Amygdala (tissue), 56 donors: ENCODE results near the gene EXOC3L2.

Experiments
- DNase-seq, 56 donors: peaks; one replicate each; lab custom pipeline; 2025; lab: John Stamatoyannopoulos, UW

The EXOC3L2 gene

DNA sequence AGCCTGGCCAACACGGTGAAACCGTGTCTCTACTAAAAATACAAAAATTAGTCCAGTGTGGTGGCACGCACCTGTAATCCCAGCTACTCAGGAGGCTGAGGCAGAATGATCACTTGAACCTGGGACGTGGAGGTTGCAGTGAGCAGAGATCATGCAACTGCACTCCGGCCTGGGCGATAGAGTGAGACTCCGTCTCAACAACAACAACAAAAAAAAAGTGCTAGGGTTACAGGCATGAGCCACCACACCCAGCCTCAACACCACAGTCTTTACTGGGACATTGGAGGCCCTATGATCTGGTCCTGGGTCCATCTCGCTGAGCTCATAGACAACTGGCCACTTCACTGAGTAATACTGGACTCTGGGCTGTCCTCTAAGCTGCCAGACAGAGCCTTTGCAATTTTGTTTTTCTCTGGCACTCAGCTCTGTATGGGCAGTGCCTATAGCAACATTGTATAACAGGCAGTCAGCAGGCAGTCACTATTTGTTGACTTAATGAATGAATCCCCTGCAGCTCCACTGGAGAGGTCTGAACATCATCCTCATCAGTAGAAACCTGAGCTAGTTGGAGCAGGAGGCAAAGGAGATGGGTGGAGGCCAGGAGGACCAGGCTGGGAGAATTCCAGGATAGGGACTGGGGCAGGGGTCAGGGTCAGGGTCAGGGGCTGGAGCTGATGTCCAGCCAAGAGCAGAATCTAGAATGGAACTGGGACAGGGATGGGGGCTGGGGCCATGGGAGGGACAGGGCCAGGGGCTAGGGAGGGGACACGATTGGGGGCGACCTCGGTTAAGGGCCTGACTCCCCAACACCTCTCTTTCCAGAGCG, 58.5 kb downstream of the EXOC3L2 start:
- DNase-seq = no peak

DNA sequence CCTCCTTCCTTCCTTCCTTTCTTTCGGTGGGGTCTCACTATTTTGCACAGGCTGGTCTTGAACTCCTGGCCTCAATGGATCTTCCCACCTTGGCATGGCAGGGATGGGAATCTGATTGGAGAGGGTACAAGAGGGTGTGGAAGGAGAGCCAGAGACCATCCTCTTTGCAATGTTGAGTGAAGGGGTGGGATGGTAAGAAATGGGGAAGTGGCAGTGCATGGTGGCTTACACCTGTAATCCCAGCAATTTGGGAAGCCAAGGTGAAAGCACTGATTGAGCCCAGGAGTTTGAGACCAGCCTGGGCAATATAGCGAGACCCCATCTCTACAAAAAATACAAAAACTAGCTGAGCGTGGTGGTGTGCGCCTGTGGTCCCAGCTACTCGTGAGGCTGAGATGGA, 61.1 kb downstream of the EXOC3L2 start:
- no peak for DNase-seq

DNA sequence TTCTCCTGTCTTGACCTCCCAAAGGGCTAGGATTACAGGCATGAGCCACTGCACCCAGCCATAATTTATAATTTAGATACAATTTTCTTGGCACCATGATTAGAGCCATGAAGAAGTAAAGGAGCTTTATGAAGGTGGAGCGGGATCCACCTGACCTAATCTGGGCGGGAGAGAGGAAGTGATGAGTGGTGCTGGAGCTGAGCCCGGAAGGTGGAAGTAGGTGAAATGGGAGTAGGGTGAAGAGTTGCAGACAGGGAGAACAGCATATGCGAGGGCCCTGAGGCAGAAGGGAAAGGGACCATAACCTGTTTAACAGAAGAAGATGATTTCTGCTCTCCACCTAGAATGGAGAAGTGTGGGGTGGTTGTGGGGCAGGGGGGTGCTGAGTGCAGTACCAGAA, 62.4 kb downstream of the EXOC3L2 start:
- no peak for DNase-seq

DNA sequence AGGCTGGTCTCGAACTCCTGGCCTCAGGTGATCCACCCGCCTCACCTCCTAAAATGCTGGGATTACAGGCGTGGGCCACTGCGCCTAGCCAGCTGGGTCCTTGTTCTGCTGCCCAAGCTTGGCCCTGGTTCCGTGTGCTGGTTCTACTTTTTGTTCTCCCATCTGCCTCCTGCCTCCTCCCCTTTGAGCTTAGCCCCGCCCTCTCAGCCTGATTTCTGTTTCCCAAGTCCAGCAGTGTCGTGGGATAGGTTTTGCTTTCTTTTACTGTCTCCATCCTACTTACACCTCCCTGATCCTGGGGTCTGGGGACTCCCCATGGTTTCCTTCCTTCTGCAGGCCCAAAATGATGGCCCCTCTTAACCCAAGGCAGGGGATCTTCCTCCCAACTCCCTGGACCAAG, 64.3 kb downstream of the EXOC3L2 start:
- DNase-seq = no peak

DNA sequence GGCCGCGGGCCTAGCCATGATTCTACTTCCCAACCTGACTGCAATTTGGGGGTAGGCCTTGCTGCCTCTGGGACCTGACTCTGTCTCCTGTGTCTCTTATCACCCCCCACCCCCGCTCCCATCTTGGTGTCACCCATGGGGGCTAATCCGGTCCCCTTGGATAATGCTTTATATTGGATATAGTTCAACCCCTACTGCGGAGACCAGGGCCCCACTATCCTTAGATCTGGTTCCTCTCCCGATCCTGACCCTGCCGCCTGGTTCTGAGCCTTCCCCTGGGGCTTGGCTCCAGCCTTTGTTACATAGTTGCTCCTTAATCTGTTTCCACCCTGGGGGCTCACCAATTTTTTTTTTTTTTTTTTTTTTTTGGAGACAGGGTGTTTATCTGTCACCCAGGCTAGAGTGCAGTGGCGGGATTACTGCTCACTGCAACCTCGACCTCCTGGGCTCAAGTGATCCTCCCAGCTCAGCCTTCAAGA, 65.3 kb downstream of the EXOC3L2 start:
- no peak for DNase-seq

DNA sequence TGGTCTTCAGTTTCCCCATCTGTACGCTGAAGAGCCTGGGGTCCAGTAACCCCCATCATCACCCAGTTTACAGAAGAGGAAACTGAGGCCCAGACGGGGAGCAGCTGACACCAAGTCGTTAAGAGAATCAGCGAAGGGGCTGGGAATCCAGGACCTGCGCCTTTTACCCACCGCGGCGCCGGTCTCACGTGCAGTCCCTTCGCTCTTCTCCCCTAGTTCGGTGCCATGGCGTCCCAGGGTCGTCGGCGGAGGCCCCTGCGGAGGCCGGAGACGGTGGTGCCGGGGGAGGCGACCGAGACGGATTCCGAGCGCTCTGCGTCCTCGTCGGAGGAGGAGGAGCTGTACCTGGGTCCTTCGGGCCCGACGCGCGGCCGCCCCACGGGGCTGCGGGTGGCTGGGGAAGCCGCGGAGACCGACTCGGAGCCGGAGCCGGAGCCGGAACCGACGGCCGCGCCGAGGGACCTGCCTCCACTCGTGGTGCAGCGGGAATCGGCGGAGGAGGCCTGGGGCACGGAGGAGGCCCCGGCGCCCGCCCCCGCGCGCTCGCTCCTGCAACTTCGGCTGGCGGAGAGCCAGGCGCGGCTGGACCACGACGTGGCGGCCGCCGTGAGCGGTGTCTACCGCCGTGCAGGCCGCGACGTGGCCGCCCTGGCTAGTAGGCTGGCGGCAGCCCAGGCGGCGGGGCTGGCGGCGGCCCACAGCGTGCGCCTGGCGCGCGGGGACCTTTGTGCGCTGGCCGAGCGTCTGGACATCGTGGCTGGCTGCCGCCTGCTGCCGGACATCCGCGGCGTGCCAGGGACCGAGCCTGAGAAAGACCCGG, 65.9 kb downstream of the EXOC3L2 start:
- peak in 7 of 56 donors; percentile 14 to 42 (median 36) for DNase-seq

DNA sequence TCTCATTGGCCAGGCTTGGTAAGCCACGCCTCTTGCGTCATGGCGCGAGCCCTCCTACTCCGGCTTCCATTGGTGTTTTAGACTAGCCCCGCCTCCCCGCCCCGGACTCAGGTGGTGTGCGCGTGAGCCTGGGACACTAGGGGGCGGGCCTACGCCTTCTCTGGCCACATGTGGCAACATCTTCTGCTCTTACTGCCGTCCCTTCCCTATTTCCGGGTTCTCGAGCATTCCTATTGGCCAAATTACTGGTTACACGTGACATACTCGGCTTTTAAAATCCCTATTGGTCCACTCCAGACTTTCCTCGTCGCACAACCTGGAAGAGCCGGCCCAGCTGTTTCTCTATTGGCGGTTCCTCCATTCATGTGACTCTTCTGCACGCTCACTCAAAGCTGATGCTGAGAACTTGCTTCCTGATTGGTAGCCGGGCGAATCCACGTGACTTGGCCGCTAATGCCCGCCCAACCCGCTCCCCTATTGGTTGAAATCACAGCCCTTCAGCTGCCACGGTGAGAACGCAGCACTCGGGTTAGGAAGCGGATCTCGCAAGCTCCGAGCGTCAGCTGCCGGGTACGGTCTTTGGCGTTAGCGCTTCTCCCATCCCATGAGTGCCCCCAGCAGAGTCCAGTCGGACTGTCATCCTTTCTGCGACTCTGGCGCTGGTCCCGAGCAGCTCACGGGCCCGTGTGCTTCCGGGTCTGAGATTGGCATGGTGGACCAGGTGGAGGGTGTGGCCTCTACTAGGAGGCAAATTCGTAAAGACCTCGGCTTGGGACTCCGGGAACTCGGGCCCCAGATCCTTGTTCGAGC, 66.7 kb downstream of the EXOC3L2 start, which contains the start of gene BLOC1S3:
Gene BLOC1S3, plus strand, starts transcription at position 523 of the 810 bp plus-strand sequence. CDS start 513 bp downstream, outside the sequence.
- peak; percentile 90 to 100 (median 100) for DNase-seq

DNA sequence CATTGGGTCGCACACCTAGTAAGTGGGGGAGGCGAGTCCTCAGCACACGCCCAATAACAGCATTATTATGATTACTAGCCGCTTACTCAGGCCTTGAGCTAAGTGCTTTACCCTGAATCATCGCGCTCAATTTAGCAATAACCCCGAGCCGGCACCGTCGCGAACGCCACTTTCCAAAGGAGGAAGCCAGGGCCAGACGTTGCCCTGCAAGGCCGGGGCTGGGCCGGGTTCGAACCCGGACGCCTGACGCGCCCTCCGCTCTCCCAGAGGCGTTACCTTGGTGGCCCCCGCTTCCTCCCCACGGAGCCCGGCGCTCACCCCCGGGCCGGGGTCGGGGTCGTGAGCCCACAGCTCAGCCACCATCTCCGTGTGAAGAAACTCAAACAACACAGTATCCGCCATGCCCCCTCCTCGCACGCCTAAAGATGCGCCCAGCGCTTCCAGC, 67.4 kb downstream of the EXOC3L2 start, which contains the start of gene TRAPPC6A:
Gene TRAPPC6A, minus strand, starts transcription at position 421 of the 445 bp plus-strand sequence. Its CDS starts 19 bp downstream, at position 402.
- DNase-seq = no peak

DNA sequence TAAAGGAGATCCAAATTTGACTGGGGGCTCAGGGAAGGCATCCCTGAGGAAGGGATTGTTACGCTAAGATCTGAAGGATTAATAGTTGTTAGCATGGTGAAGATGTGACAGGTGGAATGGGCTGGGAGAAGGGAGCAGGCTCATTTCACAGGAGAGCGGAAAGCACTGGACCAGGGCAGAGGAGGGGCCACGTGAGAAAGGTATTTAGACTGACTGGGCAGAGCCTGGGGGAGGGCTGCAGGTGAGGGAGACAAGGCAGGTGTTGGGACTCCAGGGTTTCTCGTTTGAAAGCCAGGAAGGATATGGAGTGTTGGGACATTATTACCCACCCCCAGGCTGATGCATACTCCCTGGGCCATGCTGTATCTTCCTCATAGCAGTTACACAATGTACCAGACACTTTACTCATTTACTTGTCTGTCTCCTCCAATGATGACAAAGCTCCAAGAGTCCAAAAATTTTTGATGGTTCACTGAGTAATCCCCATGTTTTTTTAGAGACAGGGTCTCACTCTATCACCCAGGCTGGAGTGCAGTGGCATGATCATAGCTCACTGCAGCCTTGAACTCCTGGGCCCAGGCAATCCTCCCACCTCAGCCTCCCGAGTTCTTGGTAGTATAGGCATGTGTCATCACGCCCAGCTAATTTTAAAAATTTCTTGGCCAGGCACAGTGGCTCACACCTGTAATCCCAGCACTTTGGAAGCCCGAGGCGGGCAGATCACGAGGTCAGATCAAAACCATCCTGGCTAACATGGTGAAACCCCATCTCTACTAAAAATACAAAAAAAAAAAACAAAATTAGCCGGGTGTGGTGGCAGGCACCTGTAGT, 69.5 kb downstream of the EXOC3L2 start:
- no peak for DNase-seq

DNA sequence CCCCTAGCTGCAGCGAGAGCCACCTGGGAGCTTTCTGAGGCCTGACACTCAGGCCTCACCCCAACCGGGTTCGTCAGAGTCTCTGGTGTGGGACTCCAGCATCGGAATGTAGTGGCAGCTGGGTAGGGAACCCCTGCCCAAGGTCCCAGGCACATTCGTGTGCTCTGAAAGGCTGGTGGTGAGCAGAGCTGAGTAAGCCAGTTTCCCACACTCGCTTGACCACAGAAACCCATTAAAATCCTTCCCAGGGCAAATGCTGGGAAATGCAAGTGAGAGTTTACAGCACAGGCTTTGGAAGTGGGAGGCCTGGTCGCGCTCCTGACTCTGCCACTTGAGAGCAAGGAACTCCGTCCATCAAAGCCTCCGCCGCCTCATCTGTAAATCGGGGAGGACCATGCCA, 71.4 kb downstream of the EXOC3L2 start:
- no peak for DNase-seq

DNA sequence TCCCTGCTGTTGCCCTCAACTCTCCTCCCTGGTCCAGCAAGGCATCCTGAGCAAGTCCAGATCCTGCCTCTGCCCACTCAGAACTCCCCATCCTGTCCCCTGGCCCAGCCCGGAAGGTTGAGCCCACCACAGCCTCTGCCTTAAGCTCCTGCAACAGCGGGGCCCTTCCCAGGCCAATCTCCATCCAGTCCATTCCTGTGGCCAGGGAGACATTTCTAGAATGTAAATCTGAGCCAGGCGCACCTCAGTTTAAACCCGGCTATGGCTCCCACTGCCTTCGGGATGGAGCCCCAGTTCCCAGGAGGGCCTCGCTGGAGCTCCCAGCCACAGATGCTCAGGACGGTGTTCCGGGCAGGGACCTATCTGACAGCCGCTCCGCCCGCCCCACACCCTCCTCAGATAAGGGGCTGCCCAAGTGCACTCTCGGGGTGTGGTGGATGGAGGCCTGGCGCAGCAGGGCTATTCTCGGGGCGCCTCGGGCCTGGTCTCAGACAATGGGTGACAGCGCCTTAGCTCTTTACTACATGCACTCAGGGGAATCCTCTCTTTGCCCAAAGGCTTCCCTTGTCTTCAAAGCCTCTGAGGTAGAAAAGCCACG, 72.5 kb downstream of the EXOC3L2 start:
- DNase-seq = no peak

DNA sequence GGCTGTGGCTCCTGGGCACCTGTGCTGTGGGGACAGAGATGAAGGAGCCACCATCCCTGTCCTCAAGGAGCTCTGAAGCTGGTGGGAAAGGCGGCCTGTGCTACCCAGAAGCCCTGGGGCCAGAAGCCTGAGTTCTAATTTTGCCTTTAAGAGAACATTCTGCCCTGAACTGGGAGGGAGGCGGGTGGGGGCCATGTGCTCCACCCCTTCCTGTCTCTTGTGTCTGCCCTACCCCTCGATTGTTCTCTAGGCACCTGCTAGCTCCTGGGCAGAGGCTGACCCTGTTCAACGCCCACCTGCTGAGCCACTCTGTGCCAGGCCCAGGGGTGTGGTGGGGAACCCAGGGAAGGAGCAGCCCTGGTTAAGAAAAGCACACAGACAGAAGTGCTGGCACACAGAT, 73.0 kb downstream of the EXOC3L2 start:
- no peak for DNase-seq

DNA sequence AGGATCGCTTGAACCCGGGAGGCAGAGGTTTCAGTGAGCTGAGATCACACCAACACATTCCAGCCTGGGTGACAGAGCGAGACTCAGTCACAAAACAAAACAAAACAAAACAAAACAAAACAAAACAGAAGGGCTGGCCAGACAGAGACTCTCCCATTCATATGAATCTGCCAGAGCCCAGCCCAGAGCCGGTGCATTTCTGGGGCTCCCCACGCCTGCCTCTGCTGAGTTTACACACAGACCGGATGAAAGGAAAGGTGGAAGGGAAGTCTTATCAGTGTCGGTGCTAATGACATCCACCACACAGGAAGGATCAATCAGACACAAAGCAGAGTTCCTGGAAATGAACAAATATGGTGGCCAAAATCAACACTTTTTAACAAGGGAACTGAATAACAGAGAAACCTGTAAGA, 74.0 kb downstream of the EXOC3L2 start:
- no peak for DNase-seq

DNA sequence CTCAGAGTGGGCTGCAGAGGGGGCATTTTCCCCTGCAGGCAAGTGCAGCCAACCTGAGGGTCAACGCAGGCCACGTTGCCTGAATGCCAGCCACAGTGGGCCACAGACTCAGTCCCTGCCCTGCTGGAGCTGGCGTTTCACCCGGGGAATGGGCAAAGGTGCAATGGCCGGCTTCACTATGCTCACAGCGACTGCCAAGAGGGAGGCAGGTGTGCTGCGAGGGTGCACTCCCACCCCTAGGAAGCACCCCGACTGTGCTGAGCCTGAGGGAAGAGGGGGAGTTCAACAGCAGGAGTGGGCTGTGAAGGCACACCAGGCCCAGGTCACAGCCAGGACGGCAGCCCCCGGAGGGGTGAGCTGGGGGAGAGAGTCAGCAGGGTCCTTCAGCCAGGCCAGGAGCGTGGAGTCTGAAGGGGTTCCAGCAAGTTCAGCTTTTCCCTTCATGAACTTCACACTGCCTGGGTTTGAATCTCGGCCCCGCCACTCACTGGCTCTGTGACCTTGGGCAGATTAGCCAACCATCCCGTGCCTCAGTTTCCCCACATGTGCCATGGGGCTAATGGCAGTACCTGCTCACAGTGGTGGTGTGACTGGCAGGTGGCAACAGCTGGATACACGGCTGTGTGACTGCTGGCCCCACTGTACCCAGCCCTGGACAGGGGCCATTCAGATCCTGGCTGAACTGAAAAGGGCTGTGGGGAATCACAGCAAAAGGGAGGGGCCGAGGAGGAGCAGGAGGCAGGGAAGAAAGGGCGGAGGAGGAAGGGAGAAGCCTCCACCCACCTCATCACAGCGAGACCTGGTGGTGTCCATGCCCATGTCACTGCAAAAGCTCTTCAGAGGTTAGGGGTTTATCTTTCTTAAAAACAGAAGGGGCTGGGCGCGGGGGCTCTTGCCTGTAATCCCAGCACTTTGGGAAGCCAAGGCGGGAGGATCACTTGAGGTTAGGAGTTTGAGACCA, 74.8 kb downstream of the EXOC3L2 start:
- DNase-seq = no peak

DNA sequence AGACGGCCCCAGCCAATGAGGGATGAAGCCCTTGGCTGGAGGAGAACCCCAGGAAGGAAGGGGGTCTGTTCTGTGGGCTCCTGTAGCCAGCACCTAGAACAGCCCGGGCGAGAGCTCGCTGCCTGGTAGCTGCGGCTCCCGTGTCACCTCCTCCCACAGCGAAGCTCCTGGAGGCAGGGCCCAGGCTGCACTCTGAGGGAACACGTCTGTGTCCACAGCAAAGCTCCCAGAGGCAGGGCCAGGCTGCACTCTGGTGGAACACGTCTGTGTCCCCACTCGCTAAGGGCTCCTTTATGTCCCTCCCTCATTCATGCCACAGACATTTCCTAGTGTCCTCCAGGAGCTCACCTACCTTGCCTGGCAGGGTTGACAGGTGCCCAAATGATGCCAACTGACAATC, 75.6 kb downstream of the EXOC3L2 start:
- no peak for DNase-seq

DNA sequence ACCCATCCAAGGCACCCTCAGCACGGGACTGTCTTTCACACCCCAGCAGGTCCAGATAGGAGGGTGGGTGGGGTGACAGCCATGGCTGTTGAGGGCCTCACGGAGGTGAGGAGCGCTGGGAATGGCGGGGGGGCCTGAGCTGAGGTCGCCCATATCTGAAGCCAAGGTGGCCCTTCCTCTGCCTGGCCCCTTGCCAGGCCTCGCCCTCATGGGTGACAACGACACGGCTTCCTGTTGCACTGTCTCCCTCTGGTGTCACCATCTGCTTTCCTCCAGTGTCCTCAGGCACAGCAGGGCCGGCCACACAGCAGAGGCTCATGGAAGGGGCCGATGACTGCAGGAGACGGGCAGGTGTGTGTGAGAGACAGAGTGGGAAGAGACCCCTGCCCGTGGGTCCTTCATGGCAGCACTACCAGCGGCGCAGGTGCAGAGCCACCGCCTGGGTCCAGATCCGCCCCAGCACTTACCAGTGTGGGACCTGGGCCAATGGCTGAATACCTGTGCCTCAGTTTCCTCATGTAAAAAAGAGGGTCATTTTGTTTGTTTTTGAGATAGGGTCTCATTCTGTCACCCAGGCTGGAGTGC, 76.3 kb downstream of the EXOC3L2 start:
- DNase-seq = no peak

DNA sequence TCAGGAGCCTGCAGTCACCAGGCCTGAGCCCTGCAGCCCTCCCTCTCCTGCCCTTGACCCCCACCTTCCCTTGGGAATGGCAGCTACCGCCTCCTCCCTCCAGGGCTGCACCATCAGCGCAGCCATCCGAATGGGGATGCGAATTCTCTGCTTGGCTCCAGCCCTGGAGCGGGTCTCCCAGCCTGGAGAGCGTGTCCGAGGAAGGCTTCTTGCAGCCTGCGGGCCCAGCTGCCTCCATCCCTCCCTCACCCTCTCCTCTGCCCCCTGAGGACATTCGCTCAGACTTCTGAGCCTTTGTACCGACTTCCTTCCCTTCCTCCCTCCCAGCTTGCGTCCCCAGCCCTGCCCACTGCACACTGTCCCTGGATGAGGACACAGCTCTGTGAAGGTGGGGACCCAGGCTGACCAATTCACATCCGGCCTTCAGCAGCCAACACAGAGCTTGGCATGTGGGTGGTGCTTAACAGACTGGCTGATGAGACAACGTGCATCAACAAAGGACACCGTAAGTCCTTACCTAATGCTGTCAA, 78.4 kb downstream of the EXOC3L2 start:
- no peak for DNase-seq
